Adrenal gland (tissue), 5 donors: Measurements from ENCODE around the gene CSNK1E.
"Not testable (repeated sequence)": the region's sequence is repeated elsewhere in the genome, so short reads cannot be mapped to it uniquely, and the experiment has no call there.

ENCODE experiments used
- CTCF ChIP-seq, 6 experiments: fragments of 450-650 bp in 4 of 6; fragments of 200-600 bp in 2 of 6; sonication (generic) in 1 of 6; IDR thresholded peaks; 1 replicate in 5 of 6; 2 replicates in 1 of 6; pipeline versions ENCODE4 v1.5.1 to v1.8.0; 2016 to 2021; ENCODE audit warnings: antibody characterized with exemption in 6 of 6, mild to moderate bottlenecking in 2 of 6, moderate library complexity in 1 of 6
- POLR2A ChIP-seq, 2 donors: fragments of 450-650 bp; IDR thresholded peaks; one replicate each; pipeline ENCODE4 v1.6.1; 2017; ENCODE audit warnings: antibody characterized with exemption in 2 of 2, mild to moderate bottlenecking in 2 of 2, moderate library complexity in 1 of 2
- donor health status: DM: no; HTN: no; CAD: no.

GRCh38 chr22:38359817-38360216 lies 42.6 kb upstream of the CSNK1E start:
- not testable (repeated sequence) for TF ChIP-seq CTCF, POLR2A (IDR thresholded peaks at IDR 0.05)
